Activated naive CD8-positive, alpha-beta T cell (primary cell): ENCODE results near the gene GKN1.

Experiments
- H3K27ac Mint-ChIP-seq: one replicate; pipeline ENCODE4 v1.8.0; 2021; ENCODE audit warnings: mixed read lengths
- H3K27me3 Mint-ChIP-seq: one replicate; pipeline ENCODE4 v1.8.0; 2021; ENCODE audit warnings: mixed read lengths
- H3K36me3 Mint-ChIP-seq: one replicate; pipeline ENCODE4 v1.8.0; 2021; ENCODE audit warnings: mixed read lengths
- H3K4me1 Mint-ChIP-seq: one replicate; pipeline ENCODE4 v1.8.0; 2021; ENCODE audit warnings: low read depth, mixed read lengths
- H3K4me3 Mint-ChIP-seq: one replicate; pipeline ENCODE4 v1.8.0; 2021; ENCODE audit warnings: mild to moderate bottlenecking, mixed read lengths
- H3K9me3 Mint-ChIP-seq: one replicate; pipeline ENCODE4 v1.8.0; 2021; ENCODE audit warnings: low read depth, mixed read lengths

Gene GKN1

DNA sequence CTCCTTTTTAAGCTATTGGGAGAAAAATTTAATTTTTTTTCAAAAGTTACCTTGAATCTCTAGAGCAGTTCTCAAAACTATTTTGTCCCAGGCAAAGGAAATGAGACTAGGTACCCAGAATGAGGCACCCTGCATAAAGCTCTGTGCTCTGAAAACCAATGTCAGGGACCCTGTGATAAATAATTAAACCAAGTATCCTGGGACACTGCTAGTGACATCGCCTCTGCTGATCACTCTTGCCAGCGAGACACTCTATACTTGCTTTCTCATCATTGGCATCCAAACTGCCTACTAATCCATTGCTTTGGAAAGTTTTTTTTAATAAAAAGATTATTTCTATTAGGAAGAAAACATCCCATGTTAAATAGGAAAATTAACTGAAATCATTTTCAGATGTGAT is 1.4 kb downstream of the GKN1 start:
- H3K27me3 Mint-ChIP-seq, result peaks cover 6% of the 10 kb centered on the region
- H3K27ac Mint-ChIP-seq, result no peak overlapping the region
- H3K4me1 Mint-ChIP-seq, result no peaks in the 10 kb centered on the region
- no peaks in the 10 kb centered on the region for H3K9me3 Mint-ChIP-seq
- no peaks in the 10 kb centered on the region for H3K36me3 Mint-ChIP-seq
- H3K4me3 Mint-ChIP-seq, result no peak overlapping the region

DNA sequence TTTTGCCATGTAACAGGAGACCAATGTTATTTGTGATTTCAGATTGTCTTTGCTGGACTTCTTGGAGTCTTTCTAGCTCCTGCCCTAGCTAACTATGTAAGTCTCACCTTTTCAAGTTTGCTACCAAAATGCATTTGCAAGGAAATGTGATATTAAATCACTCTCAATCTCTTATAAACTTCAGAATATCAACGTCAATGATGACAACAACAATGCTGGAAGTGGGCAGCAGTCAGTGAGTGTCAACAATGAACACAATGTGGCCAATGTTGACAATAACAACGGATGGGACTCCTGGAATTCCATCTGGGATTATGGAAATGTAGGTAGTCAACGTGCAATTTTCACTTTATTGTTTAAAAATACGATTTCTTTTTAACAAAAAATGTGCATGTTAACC is 3.0 kb downstream of the GKN1 start:
- Mint-ChIP-seq H3K4me1 (no peaks in the 10 kb centered on the region), H3K27ac (no peak overlapping the region), H3K4me3 (no peak overlapping the region), H3K36me3 (no peaks in the 10 kb centered on the region), H3K27me3 (peaks cover 11% of the 10 kb centered on the region), H3K9me3 (no peaks in the 10 kb centered on the region)

DNA sequence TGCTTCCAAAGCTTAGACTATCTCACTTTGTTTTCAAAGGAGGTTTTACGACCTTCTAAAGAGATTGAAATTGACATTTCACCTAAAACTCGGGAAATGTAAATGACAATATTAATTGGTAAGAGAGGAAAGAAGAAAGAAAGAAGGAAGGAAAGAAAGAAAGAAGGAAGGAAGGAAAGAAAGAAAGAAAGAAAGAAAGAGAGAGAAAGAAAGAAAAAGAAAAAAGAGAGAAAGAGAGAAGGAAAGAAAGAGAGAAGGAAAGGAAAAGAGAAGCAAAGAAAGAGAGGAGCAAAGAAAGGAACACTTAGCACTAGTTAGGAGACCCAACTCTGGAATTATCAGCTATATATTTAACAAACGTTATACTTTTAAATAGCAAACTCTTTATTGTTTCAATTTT is 3.7 kb downstream of the GKN1 start:
- no peak overlapping the region for H3K4me3 Mint-ChIP-seq
- H3K36me3 Mint-ChIP-seq, result no peaks in the 10 kb centered on the region
- peaks cover 11% of the 10 kb centered on the region for H3K27me3 Mint-ChIP-seq
- H3K27ac Mint-ChIP-seq, result no peak overlapping the region
- no peaks in the 10 kb centered on the region for H3K9me3 Mint-ChIP-seq
- no peaks in the 10 kb centered on the region for H3K4me1 Mint-ChIP-seq

DNA sequence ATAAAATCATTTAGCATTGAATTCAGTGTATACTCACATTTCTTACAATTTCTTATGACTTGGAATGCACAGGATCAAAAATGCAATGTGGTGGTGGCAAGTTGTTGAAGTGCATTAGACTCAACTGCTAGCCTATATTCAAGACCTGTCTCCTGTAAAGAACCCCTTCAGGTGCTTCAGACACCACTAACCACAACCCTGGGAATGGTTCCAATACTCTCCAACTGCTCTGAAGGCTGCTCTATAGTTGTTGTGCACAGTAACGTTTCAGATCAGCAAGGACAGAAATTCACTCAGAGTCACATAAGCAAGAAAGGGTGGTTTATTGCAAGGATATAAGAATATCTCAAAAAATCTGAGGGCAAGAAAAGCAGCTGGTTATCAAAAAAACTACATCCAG is 6.5 kb downstream of the GKN1 start:
- H3K27ac Mint-ChIP-seq, result no peak overlapping the region
- no peaks in the 10 kb centered on the region for H3K4me1 Mint-ChIP-seq
- no peaks in the 10 kb centered on the region for H3K36me3 Mint-ChIP-seq
- no peak overlapping the region for H3K4me3 Mint-ChIP-seq
- peaks cover 11% of the 10 kb centered on the region for H3K27me3 Mint-ChIP-seq
- H3K9me3 Mint-ChIP-seq, result no peaks in the 10 kb centered on the region

DNA sequence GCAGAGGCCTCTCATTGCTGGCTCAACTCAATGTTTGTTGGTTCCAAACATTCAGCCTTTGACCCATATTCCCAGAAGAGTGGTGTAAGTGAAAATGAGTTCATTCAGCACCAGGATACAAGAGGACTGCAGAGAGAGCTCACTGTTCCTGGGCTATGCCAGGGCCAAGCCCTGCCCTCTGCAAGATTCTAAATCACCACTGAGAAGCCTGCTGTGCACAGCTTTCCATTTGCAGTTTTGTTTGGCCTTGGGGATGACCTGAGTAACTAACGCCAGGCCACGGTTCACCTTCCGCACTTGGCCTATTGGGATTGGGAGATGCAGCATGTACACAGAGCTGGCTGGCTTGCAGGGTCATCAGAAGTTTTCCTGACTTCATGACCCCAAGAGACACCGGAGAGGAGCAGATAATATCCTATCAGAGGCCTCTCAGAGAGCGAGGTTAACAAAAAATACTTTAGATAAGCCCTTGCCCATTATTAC is 12.6 kb downstream of the GKN1 start:
- Mint-ChIP-seq H3K27me3 (peaks cover 5% of the 10 kb centered on the region), H3K36me3 (no peaks in the 10 kb centered on the region), H3K4me1 (no peaks in the 10 kb centered on the region), H3K4me3 (no peak overlapping the region), H3K9me3 (no peaks in the 10 kb centered on the region), H3K27ac (no peak overlapping the region)

DNA sequence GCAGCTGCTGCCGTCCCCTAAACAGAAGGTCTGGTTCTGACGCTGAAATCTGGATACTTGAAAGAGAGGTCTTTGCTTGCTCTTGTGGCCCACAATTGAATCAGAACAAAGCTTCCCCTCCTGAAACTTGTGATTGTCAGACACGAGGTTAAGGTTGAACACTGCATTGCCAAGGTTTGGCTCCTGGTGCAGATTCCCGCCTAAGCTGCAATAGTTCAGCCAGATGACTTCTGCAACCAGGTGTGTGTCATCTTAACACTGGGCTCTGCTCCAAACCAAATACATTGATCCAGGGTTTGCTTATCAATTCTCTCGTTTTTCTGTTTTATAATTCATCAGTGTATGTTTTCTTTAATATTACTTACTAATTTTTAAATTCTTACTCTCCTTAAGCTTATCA is 14.6 kb downstream of the GKN1 start:
- Mint-ChIP-seq H3K36me3 (no peaks in the 10 kb centered on the region), H3K27ac (no peak overlapping the region), H3K27me3 (peaks cover 7% of the 10 kb centered on the region), H3K4me1 (no peaks in the 10 kb centered on the region), H3K9me3 (no peaks in the 10 kb centered on the region), H3K4me3 (no peak overlapping the region)

DNA sequence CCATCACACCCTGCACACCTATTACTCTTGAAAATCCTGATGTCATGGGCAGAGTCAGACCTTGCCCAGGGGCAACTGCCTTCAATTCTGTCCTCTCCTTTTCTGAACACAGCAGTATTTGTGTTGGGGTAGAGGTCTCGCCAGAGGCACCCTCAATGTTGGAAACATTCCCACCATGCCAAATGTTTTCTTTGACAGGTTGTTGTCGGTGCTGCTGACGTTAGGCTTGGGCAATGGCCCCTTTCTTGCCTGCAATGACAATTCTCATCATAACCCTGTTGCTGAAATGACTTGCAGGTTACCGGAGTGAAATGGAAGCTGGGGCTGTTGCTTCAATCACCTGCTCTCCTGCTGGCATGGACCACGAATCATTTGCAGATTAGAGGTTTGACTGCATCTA is 17.9 kb downstream of the GKN1 start:
- Mint-ChIP-seq H3K27ac (no peak overlapping the region), H3K27me3 (peaks cover 8% of the 10 kb centered on the region), H3K9me3 (no peaks in the 10 kb centered on the region), H3K4me3 (no peak overlapping the region), H3K36me3 (no peaks in the 10 kb centered on the region), H3K4me1 (no peaks in the 10 kb centered on the region)

DNA sequence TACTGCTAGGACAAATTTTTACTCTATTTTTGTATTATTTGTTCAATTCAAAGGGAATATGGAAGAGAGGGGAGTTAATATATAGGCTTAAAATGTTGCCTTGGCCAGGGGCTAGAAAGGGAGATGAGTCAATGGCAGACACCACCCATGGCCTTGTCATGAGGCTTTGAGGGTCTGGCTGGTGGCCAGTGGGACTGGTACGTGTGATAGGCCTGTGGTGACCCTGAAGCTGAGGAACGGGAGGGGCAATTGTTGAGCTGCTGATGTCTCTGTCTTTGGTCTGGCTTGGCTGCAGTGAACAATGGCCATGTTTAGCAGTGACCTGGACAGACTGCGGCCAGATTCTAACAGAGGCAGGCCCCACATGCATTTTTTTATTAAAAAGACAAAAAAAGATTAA is 18.5 kb downstream of the GKN1 start:
- Mint-ChIP-seq H3K9me3 (no peaks in the 10 kb centered on the region), H3K27ac (no peak overlapping the region), H3K4me1 (no peaks in the 10 kb centered on the region), H3K27me3 (peaks cover 8% of the 10 kb centered on the region), H3K36me3 (no peaks in the 10 kb centered on the region), H3K4me3 (no peak overlapping the region)

DNA sequence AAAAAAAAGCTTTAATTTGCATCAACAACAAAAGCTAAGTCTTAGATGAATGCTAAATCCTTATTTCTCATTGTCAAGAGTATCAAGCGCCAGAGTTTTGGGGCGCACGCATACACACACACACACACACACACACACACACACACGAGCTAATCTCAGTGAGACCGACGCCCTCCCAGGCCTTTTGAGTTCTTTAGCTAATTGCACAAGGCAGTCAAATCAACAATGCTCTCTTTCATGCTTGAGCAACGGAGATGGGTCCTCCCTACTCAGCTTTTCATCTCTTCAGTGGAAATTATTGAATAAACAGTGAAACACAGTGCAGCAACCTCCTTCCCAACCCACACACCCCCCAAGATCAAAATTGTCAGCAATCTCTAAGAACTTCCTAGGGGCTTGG is 19.2 kb downstream of the GKN1 start:
- H3K4me3 Mint-ChIP-seq, result no peak overlapping the region
- H3K4me1 Mint-ChIP-seq, result no peaks in the 10 kb centered on the region
- H3K36me3 Mint-ChIP-seq, result no peaks in the 10 kb centered on the region
- no peak overlapping the region for H3K27ac Mint-ChIP-seq
- H3K27me3 Mint-ChIP-seq, result peaks cover 9% of the 10 kb centered on the region
- no peaks in the 10 kb centered on the region for H3K9me3 Mint-ChIP-seq

DNA sequence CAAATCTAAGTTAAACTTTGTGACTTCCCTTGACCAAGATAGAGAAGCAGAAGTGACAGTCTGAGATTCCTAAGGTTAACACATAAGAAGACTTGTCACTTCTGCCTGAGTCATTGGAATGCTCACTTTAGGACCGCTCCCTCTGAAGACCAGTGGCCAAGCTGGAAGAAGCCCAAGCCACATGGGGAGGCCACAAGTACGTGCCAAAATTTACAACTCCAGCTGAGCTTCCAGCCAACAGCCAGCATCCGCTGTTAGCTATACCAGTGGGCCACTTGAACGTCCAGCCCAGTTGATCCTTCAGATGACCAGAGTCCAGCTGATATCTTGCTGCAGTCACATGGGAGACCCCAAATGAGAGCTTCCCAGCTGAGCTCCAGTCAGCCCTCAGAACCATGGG is 20.4 kb downstream of the GKN1 start:
- no peak overlapping the region for H3K27ac Mint-ChIP-seq
- H3K4me3 Mint-ChIP-seq, result no peak overlapping the region
- H3K27me3 Mint-ChIP-seq, result peaks cover 9% of the 10 kb centered on the region
- no peaks in the 10 kb centered on the region for H3K9me3 Mint-ChIP-seq
- no peaks in the 10 kb centered on the region for H3K36me3 Mint-ChIP-seq
- no peaks in the 10 kb centered on the region for H3K4me1 Mint-ChIP-seq

DNA sequence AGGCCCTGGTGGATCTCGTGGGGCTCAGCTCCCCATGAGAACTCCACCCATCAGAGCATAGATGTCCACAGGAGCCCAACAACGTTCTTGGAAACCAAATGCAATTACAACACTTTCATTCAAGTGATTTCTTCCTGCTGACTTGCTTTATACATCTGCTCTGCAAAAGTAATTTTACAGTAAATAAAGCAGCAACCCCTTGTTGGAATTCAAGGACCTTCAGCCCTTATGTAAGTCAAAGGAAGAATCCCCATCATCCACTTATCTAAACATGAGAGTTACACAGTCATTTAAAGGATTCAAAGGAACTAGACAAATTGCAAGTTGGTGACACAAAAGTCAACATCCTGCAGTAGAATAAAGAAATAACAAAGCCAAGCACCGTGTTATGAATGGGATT is 21.5 kb downstream of the GKN1 start:
- Mint-ChIP-seq H3K9me3 (no peaks in the 10 kb centered on the region), H3K27ac (no peak overlapping the region), H3K4me1 (no peaks in the 10 kb centered on the region), H3K27me3 (peaks cover 5% of the 10 kb centered on the region), H3K36me3 (no peaks in the 10 kb centered on the region), H3K4me3 (no peak overlapping the region)

DNA sequence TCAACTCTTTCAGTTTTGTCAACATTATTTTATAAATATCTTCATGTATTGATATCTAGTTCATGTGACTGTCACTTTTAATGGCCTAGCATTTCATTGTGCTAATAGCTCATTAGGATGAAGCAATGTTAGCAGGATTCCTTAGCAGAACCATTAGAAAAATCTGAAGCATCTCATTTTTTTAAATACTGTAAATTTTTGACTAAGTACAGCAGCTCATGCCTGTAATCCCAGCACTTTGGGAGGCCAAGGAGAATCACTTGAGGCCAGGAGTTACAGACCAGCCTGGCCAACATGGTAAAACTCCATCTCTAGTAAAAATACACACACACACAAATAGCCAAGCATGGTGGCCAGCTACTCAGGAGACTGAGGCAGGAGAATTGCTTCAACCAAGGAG is 23.0 kb downstream of the GKN1 start:
- Mint-ChIP-seq H3K27ac (no peak overlapping the region), H3K9me3 (no peaks in the 10 kb centered on the region)

DNA sequence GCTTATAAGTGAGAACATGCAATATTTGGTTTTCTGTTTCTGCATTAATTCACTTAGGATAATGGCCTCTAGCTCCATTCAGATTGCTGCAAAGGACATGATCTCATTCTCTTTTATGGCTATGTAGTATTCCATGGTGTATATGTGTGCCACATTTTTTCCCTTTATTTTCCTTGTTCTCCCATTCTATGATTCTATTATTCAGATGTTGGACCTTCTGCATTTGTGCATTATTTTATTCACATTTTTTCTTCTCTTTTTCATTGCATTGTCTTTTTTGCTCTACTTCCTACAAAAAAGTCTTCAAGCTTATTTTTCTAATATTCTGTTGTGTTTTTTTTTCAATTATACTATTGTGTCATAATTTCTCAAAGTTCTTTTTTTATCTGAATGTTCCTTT is 27.4 kb downstream of the GKN1 start:
- H3K9me3 Mint-ChIP-seq, result peaks cover 5% of the 10 kb centered on the region
- H3K27ac Mint-ChIP-seq, result no peak overlapping the region
- no peaks in the 10 kb centered on the region for H3K4me1 Mint-ChIP-seq
- H3K27me3 Mint-ChIP-seq, result peaks cover 9% of the 10 kb centered on the region
- peaks cover 4% of the 10 kb centered on the region for H3K36me3 Mint-ChIP-seq
- no peak overlapping the region for H3K4me3 Mint-ChIP-seq

More for the DNA sequence above, 23.0 kb downstream of the GKN1 start:
- H3K27me3 Mint-ChIP-seq, result peaks cover 5% of the 10 kb centered on the region
- H3K4me3 Mint-ChIP-seq, result no peak overlapping the region
- H3K36me3 Mint-ChIP-seq, result no peaks in the 10 kb centered on the region
- no peaks in the 10 kb centered on the region for H3K4me1 Mint-ChIP-seq

DNA sequence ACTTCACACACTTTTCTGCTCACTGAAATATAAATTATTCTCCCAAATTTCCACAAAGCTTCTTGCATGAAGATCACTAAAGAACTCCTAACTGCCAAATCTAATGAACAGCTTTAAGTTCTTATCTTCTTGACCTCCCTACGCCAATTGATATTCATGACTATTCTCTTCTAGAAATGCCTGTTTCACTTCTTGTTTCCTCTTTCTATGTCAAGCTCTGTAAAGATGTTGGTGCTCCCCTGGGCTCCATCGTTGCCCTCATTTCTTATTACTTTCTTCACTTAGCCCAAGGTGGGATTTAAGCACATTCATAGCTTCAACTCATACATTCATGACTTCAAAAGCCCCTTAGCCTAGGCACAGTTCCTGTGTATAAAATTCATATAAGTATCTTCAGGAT is 29.3 kb downstream of the GKN1 start:
- Mint-ChIP-seq H3K27ac (no peak overlapping the region), H3K9me3 (peaks cover 5% of the 10 kb centered on the region), H3K4me3 (no peak overlapping the region), H3K4me1 (no peaks in the 10 kb centered on the region), H3K36me3 (peaks cover 4% of the 10 kb centered on the region), H3K27me3 (peaks cover 8% of the 10 kb centered on the region)

DNA sequence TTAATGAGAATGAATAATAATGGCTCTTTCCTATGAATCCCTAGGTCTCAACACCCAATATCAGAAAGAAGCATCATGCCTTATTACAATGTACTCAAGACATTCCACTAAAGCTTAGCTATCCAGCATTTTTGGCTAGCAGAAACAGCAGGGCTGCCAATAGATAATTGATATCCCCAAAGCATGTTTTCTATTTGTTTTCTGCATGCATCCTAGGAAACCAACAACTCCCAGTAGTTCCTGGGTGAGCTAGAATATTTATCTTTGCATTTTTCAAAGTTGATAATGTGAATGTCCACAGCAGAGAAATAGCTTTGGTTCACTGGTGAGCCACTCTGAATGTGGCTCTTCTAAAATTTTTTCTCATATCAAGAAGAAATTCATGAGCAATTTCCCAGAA is 32.7 kb downstream of the GKN1 start:
- no peak overlapping the region for H3K27ac Mint-ChIP-seq
- peaks cover 5% of the 10 kb centered on the region for H3K9me3 Mint-ChIP-seq
- no peak overlapping the region for H3K4me3 Mint-ChIP-seq
- peaks cover 4% of the 10 kb centered on the region for H3K36me3 Mint-ChIP-seq
- H3K4me1 Mint-ChIP-seq, result no peaks in the 10 kb centered on the region
- peaks cover 8% of the 10 kb centered on the region for H3K27me3 Mint-ChIP-seq

DNA sequence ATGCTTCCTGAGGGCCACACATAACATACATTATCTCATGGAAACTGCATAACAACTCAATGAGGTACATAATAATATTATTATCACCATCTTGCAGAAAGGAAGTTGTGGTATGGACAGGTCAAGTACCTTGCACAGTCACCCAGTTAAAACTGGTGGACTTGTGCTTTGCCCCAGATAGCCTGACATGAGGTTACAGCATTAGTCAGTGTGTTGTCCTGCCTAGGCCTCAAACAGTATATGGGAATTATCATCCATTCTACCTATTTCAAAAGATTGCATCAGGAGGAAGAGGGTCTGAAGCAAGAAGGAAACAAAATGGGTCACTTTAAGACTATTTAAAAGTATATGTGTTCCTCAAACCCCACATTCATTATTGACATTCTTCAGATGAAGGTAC is 33.2 kb downstream of the GKN1 start:
- no peak overlapping the region for H3K27ac Mint-ChIP-seq
- H3K4me1 Mint-ChIP-seq, result peaks cover 1% of the 10 kb centered on the region
- H3K9me3 Mint-ChIP-seq, result peaks cover 5% of the 10 kb centered on the region
- H3K27me3 Mint-ChIP-seq, result peaks cover 9% of the 10 kb centered on the region
- no peak overlapping the region for H3K4me3 Mint-ChIP-seq
- H3K36me3 Mint-ChIP-seq, result peaks cover 4% of the 10 kb centered on the region
